Left lung (tissue), 14 donors: Measurements from ENCODE around the gene HPN. TPM values are rescaled to one million over a fixed set of nuclear protein-coding genes. Genes with fewer than 3 reads are reported as not detected.
"Not testable (repeated sequence)": the region's sequence is repeated elsewhere in the genome, so short reads cannot be mapped to it uniquely, and the experiment has no call there.

Source experiments
- ATAC-seq: fragments of 200-7000 bp; cut with Tn5 transposase; one replicate; pipeline ENCODE4 v1.9.1; 2020; ENCODE audit warnings: moderate library complexity
- DNase-seq, 4 donors: peaks; one replicate each; pipeline ENCODE4 v3.0.0-alpha.2; 2013 to 2020
- H3K27ac ChIP-seq, 2 donors: fragments of 200-600 bp; sonication (generic) in 1 of 2; one replicate each; pipeline versions ENCODE4 v1.5.0 to v1.8.0; 2020 to 2021
- H3K27me3 ChIP-seq, 2 donors: fragments of 200-600 bp; sonication (generic) in 1 of 2; one replicate each; pipeline versions ENCODE4 v1.5.0 to v1.8.0; 2020 to 2021
- H3K36me3 ChIP-seq, 2 donors: fragments of 200-600 bp; sonication (generic) in 1 of 2; one replicate each; pipeline versions ENCODE4 v1.5.0 to v1.8.0; 2020 to 2021
- H3K4me1 ChIP-seq, 2 donors: fragments of 200-600 bp; one replicate each; pipeline ENCODE4 v1.8.0; 2021
- H3K4me3 ChIP-seq, 2 donors: fragments of 200-600 bp; sonication (generic) in 1 of 2; one replicate each; pipeline versions ENCODE4 v1.5.0 to v1.8.0; 2020 to 2021; ENCODE audit warnings: mild to moderate bottlenecking in 1 of 2
- H3K9me3 ChIP-seq, 2 donors: fragments of 200-600 bp; sonication (generic) in 1 of 2; one replicate each; pipeline versions ENCODE4 v1.5.0 to v1.8.0; 2020 to 2021
- CTCF ChIP-seq, 2 donors: fragments of 200-600 bp; sonication (generic) in 1 of 2; IDR thresholded peaks; one replicate each; pipeline versions ENCODE4 v1.5.0 to v1.8.0; 2021; ENCODE audit warnings: antibody characterized with exemption in 2 of 2
- intact Hi-C, 2 donors: fragments of 100-400 bp; cut with DNase I; formaldehyde crosslinking; loops; one replicate each; pipeline versions ENCODE4 v1.11.2 to v1.14.2; 2022
- long read RNA-seq, 12 donors: library from polyadenylated mRNA in 2 of 12; unstranded in 2 of 12; transcript quantifications; one replicate each; pipeline ENCODE4 v2.0.0 and lab custom pipeline, GENCODE V29; 2019 to 2026
- polyA plus RNA-seq, 6 donors: library from polyadenylated mRNA; unstranded; fragments of 120-200 nt; gene quantifications; one replicate each; pipeline ENCODE4 v1.2.1, GENCODE V29; 2013; ENCODE audit not compliant: insufficient read length in 6 of 6
- total RNA-seq, 2 donors: library from RNA; stranded (reverse); fragmentation: NEBNext Ultra II Directional; extraction: Animal tissue kit (Norgen Biotek cat#: 25700); gene quantifications; one replicate each; pipeline ENCODE4 v1.2.1, GENCODE V29; 2021
- donor health status: DM: no; HTN: yes; CAD: no.
- donor health status: DM: no; HTN: no; CAD: no.

Gene HPN
- 10 to 100 TPM; 16.8 to 40.3 TPM for total RNA-seq
- 10 to 100 TPM; 25.6 to 44.7 (median 32.2) TPM for polyA plus RNA-seq
- long read RNA-seq, donor 1, partial matches to known transcripts, result 22 of 27 reads
- long read RNA-seq, donor 1, other reads (novel, unspliced or antisense), result 5 of 27 reads
- long read RNA-seq, donor 2, partial matches to known transcripts, result 6 of 6 reads
- long read RNA-seq, donor 2, other reads (novel, unspliced or antisense), result 0 of 6 reads
- long read RNA-seq, donor 3, partial matches to known transcripts, result 8 of 8 reads
- long read RNA-seq, donor 3, other reads (novel, unspliced or antisense), result 0 of 8 reads
- long read RNA-seq, donor 4, partial matches to known transcripts, result 33 of 46 reads
- long read RNA-seq, donor 4, other reads (novel, unspliced or antisense), result 13 of 46 reads
- long read RNA-seq, donor 5, partial matches to known transcripts, result 21 of 21 reads
- long read RNA-seq, donor 5, other reads (novel, unspliced or antisense), result 0 of 21 reads
- long read RNA-seq, donor 6, result 0 reads
- long read RNA-seq, donor 7, result 0 reads
- long read RNA-seq, donor 8, partial matches to known transcripts, result 19 of 19 reads
- long read RNA-seq, donor 8, other reads (novel, unspliced or antisense), result 0 of 19 reads
- long read RNA-seq, donor 9, result 0 reads
- long read RNA-seq, donor 10, partial matches to known transcripts, result 28 of 38 reads
- long read RNA-seq, donor 10, other reads (novel, unspliced or antisense), result 10 of 38 reads
- long read RNA-seq, donor 11, result 0 reads
- long read RNA-seq, donor 12, partial matches to known transcripts, result 14 of 15 reads
- long read RNA-seq, donor 12, other reads (novel, unspliced or antisense), result 0 of 15 reads

GRCh38 chr19:35041548-35042055 lies at the start of gene HPN:
Gene HPN (plus strand): TSS chr19:35041721. CDS start chr19:35042507, 786 bp downstream.
- DNase-seq, result peak in 3 of 4 donors; percentile 60 to 86 (median 69)
- Histone ChIP-seq H3K4me3 (peak within 1 kb of the TSS; percentile 5 to 28), H3K4me1 (peaks cover 18 to 53% of the 10 kb centered on the region in 2 donors), H3K36me3 (no peaks in the 10 kb centered on the region), H3K27ac (peak within 1 kb of the TSS; percentile 62 to 63), H3K27me3 (peaks cover 0 to 25% of the 10 kb centered on the region in 2 donors), H3K9me3 (no peaks in the 10 kb centered on the region)
- peak; percentile 85 for ATAC-seq
- TF ChIP-seq CTCF (IDR thresholded peaks at IDR 0.05), result no peak
- intact Hi-C loops, result no loop called here

- H3K27me3 ChIP-seq, H3K36me3 ChIP-seq, ATAC-seq, H3K9me3 ChIP-seq, intact Hi-C loops, DNase-seq, H3K4me3 ChIP-seq, H3K27ac ChIP-seq: not testable (repeated sequence)
- H3K4me1 ChIP-seq, result peaks cover 13 to 41% of the 10 kb centered on the region in 2 donors
Observed at GRCh38 chr19:34992582-34992981, 48.9 kb upstream of the HPN start.

- H3K4me1 ChIP-seq, result peaks cover 17 to 52% of the 10 kb centered on the region in 2 donors
- ATAC-seq (no peak), DNase-seq (no peak)
- no peaks in the 10 kb centered on the region for H3K36me3 ChIP-seq
- H3K9me3 ChIP-seq, result no peaks in the 10 kb centered on the region
- no peaks in the 10 kb centered on the region for H3K27me3 ChIP-seq
- intact Hi-C loops, result no loop called here
- H3K4me3 ChIP-seq, result no peak overlapping the region
- H3K27ac ChIP-seq, result peak overlapping the region; percentile 70 to 76
- no peak for TF ChIP-seq CTCF (IDR thresholded peaks at IDR 0.05)
Observed at GRCh38 chr19:34994286-34994642, 47.3 kb upstream of the HPN start.

- Histone ChIP-seq H3K9me3 (no peaks in the 10 kb centered on the region), H3K4me3 (no peak overlapping the region), H3K27me3 (no peaks in the 10 kb centered on the region), H3K4me1 (peaks cover 17 to 58% of the 10 kb centered on the region in 2 donors), H3K36me3 (no peaks in the 10 kb centered on the region), H3K27ac (peak overlapping the region; percentile 70 to 76)
- intact Hi-C loops, result no loop called here
- ATAC-seq, result peak; percentile 75
- peak in 2 of 4 donors; percentile 74 to 79 for DNase-seq
- no peak for TF ChIP-seq CTCF (IDR thresholded peaks at IDR 0.05)
Observed at GRCh38 chr19:34994643-34995541, 46.6 kb upstream of the HPN start.

- intact Hi-C loops, result no loop called here
- ATAC-seq, result no peak
- Histone ChIP-seq H3K27me3 (no peaks in the 10 kb centered on the region), H3K27ac (peak overlapping the region; percentile 70 to 76), H3K9me3 (no peaks in the 10 kb centered on the region), H3K4me3 (no peak overlapping the region), H3K4me1 (peaks cover 17 to 58% of the 10 kb centered on the region in 2 donors), H3K36me3 (no peaks in the 10 kb centered on the region)
- no peak for DNase-seq
- TF ChIP-seq CTCF (IDR thresholded peaks at IDR 0.05), result no peak
Observed at GRCh38 chr19:34995551-34995950, 46.0 kb upstream of the HPN start.
